ENCODE data around the gene LMBRD1. TPM values are rescaled to one million over a fixed set of nuclear protein-coding genes. Genes with fewer than 3 reads are reported as not detected.
"Not testable (repeated sequence)": the region's sequence is repeated elsewhere in the genome, so short reads cannot be mapped to it uniquely, and the experiment has no call there.

Gene LMBRD1
- total RNA-seq, 1 experiment from 2014 or later: 29.9 TPM

GRCh38 chr6:69816569-69816968, 19.8 kb upstream of the LMBRD1 start:
- H3K4me3 ChIP-seq: no peak overlapping the region
- no peaks in the 10 kb centered on the region for H3K4me1 ChIP-seq
- no peaks in the 10 kb centered on the region for H3K36me3 ChIP-seq
- DNase-seq: no peak
- H3K9me3 ChIP-seq (replicated peaks): no peaks in the 10 kb centered on the region
- H3K27ac ChIP-seq: no peak overlapping the region
- H3K27me3 ChIP-seq: no peaks in the 10 kb centered on the region

- Histone ChIP-seq H3K9me3 (replicated peaks) (no peaks in the 10 kb centered on the region), H3K4me3 (no peak overlapping the region), H3K27me3 (no peaks in the 10 kb centered on the region), H3K36me3 (no peaks in the 10 kb centered on the region), H3K27ac (no peak overlapping the region), H3K4me1 (no peaks in the 10 kb centered on the region)
- no peak for DNase-seq
These were observed 19.2 kb upstream of the LMBRD1 start for GRCh38 chr6:69816026-69816425.

- H3K27ac ChIP-seq: no peak overlapping the region
- DNase-seq: no peak
- H3K4me3 ChIP-seq: no peak overlapping the region
- H3K4me1 ChIP-seq: no peaks in the 10 kb centered on the region
- H3K27me3 ChIP-seq: no peaks in the 10 kb centered on the region
- H3K9me3 ChIP-seq (replicated peaks): no peaks in the 10 kb centered on the region
- no peaks in the 10 kb centered on the region for H3K36me3 ChIP-seq
These were observed 16.7 kb upstream of the LMBRD1 start for GRCh38 chr6:69813508-69813907.

GRCh38 chr6:69812746-69813427, 16.1 kb upstream of the LMBRD1 start:
- no peaks in the 10 kb centered on the region for H3K9me3 ChIP-seq (replicated peaks)
- H3K27me3 ChIP-seq: no peaks in the 10 kb centered on the region
- DNase-seq: no peak
- H3K4me1 ChIP-seq: no peaks in the 10 kb centered on the region
- H3K27ac ChIP-seq: no peak overlapping the region
- no peaks in the 10 kb centered on the region for H3K36me3 ChIP-seq
- no peak overlapping the region for H3K4me3 ChIP-seq

- H3K4me3 ChIP-seq: no peak overlapping the region
- peaks cover 5% of the 10 kb centered on the region; the same call in 1 of the 2 replicates for H3K9me3 ChIP-seq (replicated peaks)
- no peaks in the 10 kb centered on the region for H3K27me3 ChIP-seq
- H3K27ac ChIP-seq: no peak overlapping the region
- no peak for DNase-seq
- H3K36me3 ChIP-seq: no peaks in the 10 kb centered on the region
- no peaks in the 10 kb centered on the region for H3K4me1 ChIP-seq
These were observed 6.2 kb upstream of the LMBRD1 start for GRCh38 chr6:69802995-69803394.

- H3K4me1 ChIP-seq: 0 out of 2 replicates have a peak, but pooled peaks cover 3% of the 10 kb centered on the region
- H3K27me3 ChIP-seq: no peaks in the 10 kb centered on the region
- H3K36me3 ChIP-seq: no peaks in the 10 kb centered on the region
- no peak overlapping the region for H3K4me3 ChIP-seq
- peaks cover 5% of the 10 kb centered on the region; the same call in 1 of the 2 replicates for H3K9me3 ChIP-seq (replicated peaks)
- H3K27ac ChIP-seq: no peak overlapping the region
- no peak for DNase-seq
These were observed 4.9 kb upstream of the LMBRD1 start for GRCh38 chr6:69801711-69802110.

GRCh38 chr6:69801225-69801624, 4.4 kb upstream of the LMBRD1 start:
- no peak overlapping the region for H3K4me3 ChIP-seq
- H3K9me3 ChIP-seq (replicated peaks): peaks cover 5% of the 10 kb centered on the region; the same call in 1 of the 2 replicates
- H3K27me3 ChIP-seq: no peaks in the 10 kb centered on the region
- DNase-seq: no peak
- H3K36me3 ChIP-seq: no peaks in the 10 kb centered on the region
- H3K4me1 ChIP-seq: 0 out of 2 replicates have a peak, but pooled peaks cover 3% of the 10 kb centered on the region
- no peak overlapping the region for H3K27ac ChIP-seq

- not testable (repeated sequence) for H3K4me3 ChIP-seq; DNase-seq; H3K4me1 ChIP-seq; H3K27ac ChIP-seq; H3K36me3 ChIP-seq; H3K9me3 ChIP-seq (replicated peaks); H3K27me3 ChIP-seq
These were observed 2.0 kb upstream of the LMBRD1 start for GRCh38 chr6:69798796-69799195.

- H3K9me3 ChIP-seq (replicated peaks): peaks cover 5% of the 10 kb centered on the region; the same call in 1 of the 2 replicates
- H3K27ac ChIP-seq: peak overlapping the region; percentile 60
- H3K4me1 ChIP-seq: 0 out of 2 replicates have a peak, but pooled peaks cover 3% of the 10 kb centered on the region
- DNase-seq: no peak
- H3K4me3 ChIP-seq: peak overlapping the region; percentile 68
- no peaks in the 10 kb centered on the region for H3K36me3 ChIP-seq
- H3K27me3 ChIP-seq: no peaks in the 10 kb centered on the region
These were observed 653 bp downstream of the LMBRD1 start for GRCh38 chr6:69796073-69796641.

- Histone ChIP-seq H3K9me3 (replicated peaks) (peaks cover 5% of the 10 kb centered on the region; the same call in 1 of the 2 replicates), H3K36me3 (no peaks in the 10 kb centered on the region), H3K4me1 (0 out of 2 replicates have a peak, but pooled peaks cover 3% of the 10 kb centered on the region), H3K4me3 (peak overlapping the region; percentile 68), H3K27ac (no peak overlapping the region), H3K27me3 (no peaks in the 10 kb centered on the region)
- DNase-seq: peak in 1 of 2 experiments; percentile 16
These were observed 1.2 kb downstream of the LMBRD1 start for GRCh38 chr6:69795469-69796072.

- H3K4me3 ChIP-seq: no peak overlapping the region
- no peaks in the 10 kb centered on the region for H3K27me3 ChIP-seq
- peaks cover 21% of the 10 kb centered on the region for H3K36me3 ChIP-seq
- no peak for DNase-seq
- no peak overlapping the region for H3K27ac ChIP-seq
- H3K4me1 ChIP-seq: 0 out of 2 replicates have a peak, but pooled peaks cover 3% of the 10 kb centered on the region
- H3K9me3 ChIP-seq (replicated peaks): no peaks in the 10 kb centered on the region
These were observed 4.5 kb downstream of the LMBRD1 start for GRCh38 chr6:69792292-69792691.

GRCh38 chr6:69791065-69791471, 5.7 kb downstream of the LMBRD1 start:
- Histone ChIP-seq H3K27me3 (no peaks in the 10 kb centered on the region), H3K4me3 (no peak overlapping the region), H3K36me3 (peaks cover 21% of the 10 kb centered on the region), H3K4me1 (no peaks in the 10 kb centered on the region), H3K27ac (no peak overlapping the region), H3K9me3 (replicated peaks) (no peaks in the 10 kb centered on the region)
- no peak for DNase-seq

- Histone ChIP-seq H3K36me3 (peaks cover 21% of the 10 kb centered on the region), H3K27ac (no peak overlapping the region), H3K4me1 (no peaks in the 10 kb centered on the region), H3K9me3 (replicated peaks) (no peaks in the 10 kb centered on the region), H3K4me3 (no peak overlapping the region), H3K27me3 (no peaks in the 10 kb centered on the region)
- no peak for DNase-seq
These were observed 6.2 kb downstream of the LMBRD1 start for GRCh38 chr6:69790629-69791028.

- H3K4me3 ChIP-seq: no peak overlapping the region
- H3K27me3 ChIP-seq: no peaks in the 10 kb centered on the region
- H3K27ac ChIP-seq: no peak overlapping the region
- peaks cover 21% of the 10 kb centered on the region for H3K36me3 ChIP-seq
- no peak for DNase-seq
- no peaks in the 10 kb centered on the region for H3K4me1 ChIP-seq
- no peaks in the 10 kb centered on the region for H3K9me3 ChIP-seq (replicated peaks)
These were observed 7.2 kb downstream of the LMBRD1 start for GRCh38 chr6:69789578-69789977.

- peaks cover 21% of the 10 kb centered on the region for H3K36me3 ChIP-seq
- H3K4me1 ChIP-seq; DNase-seq; H3K4me3 ChIP-seq; H3K27ac ChIP-seq; H3K27me3 ChIP-seq; H3K9me3 ChIP-seq (replicated peaks): not testable (repeated sequence)
These were observed 9.4 kb downstream of the LMBRD1 start for GRCh38 chr6:69787436-69787835.
